Eye (tissue), 1 donor: ENCODE results near the gene NOG.
A peak's percentile ranks its signal among the peaks of the same experiment; 100 is the strongest.

Experiments used
- DNase-seq: peaks from one replicate; pipeline ENCODE4 v3.0.0-alpha.2; 2015

NOG gene

GRCh38 chr17:56597495-56597990 lies 4.0 kb downstream of the NOG start:
- DNase-seq: peak; percentile 85

- DNase-seq: peak; percentile 33
Measured at GRCh38 chr17:56598466-56598865, 5.0 kb downstream of the NOG start.

DNA sequence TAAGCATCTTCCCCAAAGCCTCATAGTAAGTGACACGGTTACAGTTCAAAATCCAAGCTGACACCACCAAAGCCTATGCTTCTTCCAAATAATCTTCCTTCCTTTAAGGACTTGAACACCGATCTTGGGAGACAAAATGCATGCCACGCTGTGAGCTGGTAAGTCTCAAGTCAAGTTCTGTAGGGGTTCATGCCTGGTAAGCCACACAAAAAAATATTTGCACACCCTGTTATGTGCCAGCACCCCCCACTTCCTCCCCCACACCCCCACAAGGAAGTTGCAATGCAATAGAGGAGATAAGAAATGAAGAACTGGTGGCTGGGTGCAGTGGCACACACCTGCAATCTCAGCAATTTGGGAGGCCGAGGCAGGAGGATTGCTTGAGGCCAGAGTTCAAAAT lies 5.6 kb downstream of the NOG start:
- DNase-seq: no peak

DNA sequence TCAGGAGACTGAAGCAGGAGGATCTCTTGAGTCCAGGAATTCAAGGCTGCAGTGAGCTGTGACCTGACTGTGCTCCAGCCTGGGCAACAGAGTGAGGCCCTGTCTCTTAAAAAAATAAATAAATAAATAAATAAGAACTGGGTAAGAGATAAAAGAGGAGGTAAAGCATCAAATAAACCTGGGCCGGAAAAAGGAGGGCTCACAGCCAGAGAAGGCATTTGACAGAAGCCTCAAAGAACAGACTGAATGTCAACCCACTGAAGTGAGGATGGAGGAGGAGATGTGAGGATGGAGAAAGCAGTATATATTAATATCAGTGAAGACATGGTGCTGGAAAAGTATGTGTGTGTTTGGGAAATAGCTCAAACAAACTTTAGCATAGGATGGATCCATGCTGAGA lies 6.1 kb downstream of the NOG start:
- no peak for DNase-seq

DNA sequence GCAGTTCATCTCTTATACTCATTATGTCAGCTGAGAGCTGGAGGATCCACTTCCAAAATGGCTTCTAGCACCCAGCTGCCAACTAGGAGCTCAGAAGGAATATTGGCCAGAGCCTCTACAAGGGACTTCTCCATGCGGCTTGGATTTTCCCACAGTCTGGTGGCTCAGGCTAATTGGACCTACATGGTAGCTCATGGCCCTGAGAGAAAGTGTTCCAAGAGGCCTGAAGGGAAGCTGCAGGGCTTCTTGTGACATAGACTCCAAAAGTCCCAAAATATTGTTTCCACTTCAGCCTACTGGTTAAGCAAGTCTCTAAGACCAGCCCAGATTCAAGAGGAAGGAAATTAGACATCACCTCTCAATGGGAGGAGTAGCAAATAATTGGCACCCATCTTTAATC lies 6.8 kb downstream of the NOG start:
- no peak for DNase-seq

GRCh38 chr17:56601591-56601990 lies 8.1 kb downstream of the NOG start:
- no peak for DNase-seq

GRCh38 chr17:56602292-56603130 lies 9.0 kb downstream of the NOG start:
- DNase-seq: no peak

GRCh38 chr17:56603486-56604238 lies 10.2 kb downstream of the NOG start:
- no peak for DNase-seq

DNA sequence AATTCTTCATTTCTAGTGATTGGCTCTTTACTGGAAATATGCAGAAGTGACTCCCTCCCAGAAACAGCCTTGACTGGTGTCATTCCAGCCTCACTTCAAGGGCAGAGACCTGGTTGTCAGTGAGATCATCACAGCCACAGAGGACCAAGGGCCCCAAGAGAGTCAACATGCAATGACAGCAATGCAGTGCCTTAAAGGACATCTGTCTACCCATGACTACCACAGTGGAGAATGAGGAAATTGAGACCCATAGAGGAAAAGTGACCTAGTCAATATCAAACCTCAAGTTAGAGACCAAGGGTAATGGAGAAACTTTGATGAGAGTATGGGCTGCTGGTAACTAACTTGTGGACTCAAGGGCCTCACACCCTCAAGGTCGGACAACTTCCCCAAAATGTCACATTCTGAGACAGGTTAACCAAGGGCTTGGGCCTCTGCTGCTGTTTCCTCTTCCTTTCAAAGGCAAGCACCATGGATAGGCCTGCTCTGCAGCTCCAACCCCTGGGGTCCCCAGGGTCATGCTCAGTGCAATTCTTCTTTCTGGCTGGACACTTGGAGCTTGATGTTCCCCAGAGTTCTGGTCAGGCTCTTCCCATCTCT lies 11.3 kb downstream of the NOG start:
- DNase-seq: no peak

- DNase-seq: no peak
Measured at GRCh38 chr17:56608944-56609343, 15.4 kb downstream of the NOG start.

DNA sequence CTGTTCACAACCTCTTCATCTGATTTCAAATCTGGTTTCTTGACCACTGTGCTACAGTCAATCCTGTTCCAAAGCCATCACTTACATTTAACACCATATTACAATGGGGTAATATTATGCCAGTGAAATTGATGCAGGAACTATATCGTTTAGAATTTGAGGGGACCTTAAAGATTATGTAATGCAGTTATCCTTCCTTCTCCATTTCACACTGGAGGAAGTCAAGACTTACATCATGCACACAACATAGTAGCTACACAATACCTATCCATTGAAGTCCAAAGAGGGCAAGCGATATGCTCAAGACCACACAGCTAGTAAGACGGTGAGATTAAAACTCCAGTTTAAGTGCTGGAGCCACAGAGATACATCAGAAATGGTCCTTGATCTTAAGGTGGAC lies 16.8 kb downstream of the NOG start:
- DNase-seq: no peak

DNA sequence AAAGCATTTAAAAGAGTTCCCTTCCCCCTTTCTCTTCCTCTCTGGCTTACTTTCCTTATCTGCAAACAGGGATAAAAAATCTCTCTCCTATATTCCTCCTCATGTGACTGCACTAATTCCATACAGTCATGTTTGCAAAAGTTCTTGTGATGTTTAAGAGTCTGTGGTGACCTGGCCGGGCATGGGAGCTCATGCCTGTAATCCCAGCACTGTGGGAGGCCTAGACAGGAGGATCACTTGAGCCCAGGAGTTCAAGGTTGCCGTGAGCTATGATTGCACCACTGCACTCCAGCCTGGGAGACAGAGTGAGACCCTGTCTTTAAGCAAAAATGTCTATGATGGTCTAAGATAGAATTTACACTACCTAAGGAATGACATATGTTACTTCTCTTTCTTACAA lies 19.6 kb downstream of the NOG start:
- DNase-seq: no peak

DNA sequence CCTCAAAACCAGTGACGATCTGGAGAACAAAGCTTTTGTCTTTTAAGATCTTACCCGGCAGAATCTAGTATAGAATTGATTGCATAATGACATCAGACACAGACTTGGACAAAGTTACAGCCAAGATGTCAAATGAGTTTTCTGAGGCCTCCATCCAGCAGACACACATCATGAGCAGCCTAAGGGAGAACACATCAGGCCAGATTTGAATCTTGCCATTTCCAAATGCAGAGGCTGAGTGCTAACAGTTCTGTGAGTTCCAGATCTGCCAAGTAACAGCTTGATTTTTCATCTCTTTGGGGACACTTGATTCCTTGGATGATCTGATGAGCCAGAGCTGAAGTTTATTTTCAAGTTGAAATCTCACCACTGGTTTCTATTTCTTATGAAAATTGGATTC lies 21.0 kb downstream of the NOG start:
- DNase-seq: no peak

GRCh38 chr17:56616239-56616638 lies 22.7 kb downstream of the NOG start:
- DNase-seq: no peak

GRCh38 chr17:56623383-56623782 lies 29.9 kb downstream of the NOG start:
- no peak for DNase-seq

- DNase-seq: no peak
Measured at GRCh38 chr17:56624309-56624708, 30.8 kb downstream of the NOG start.

- DNase-seq: no peak
Measured at GRCh38 chr17:56624912-56625311, 31.4 kb downstream of the NOG start.

- DNase-seq: peak; percentile 41
Measured at GRCh38 chr17:56629531-56630075, 36.1 kb downstream of the NOG start.

DNA sequence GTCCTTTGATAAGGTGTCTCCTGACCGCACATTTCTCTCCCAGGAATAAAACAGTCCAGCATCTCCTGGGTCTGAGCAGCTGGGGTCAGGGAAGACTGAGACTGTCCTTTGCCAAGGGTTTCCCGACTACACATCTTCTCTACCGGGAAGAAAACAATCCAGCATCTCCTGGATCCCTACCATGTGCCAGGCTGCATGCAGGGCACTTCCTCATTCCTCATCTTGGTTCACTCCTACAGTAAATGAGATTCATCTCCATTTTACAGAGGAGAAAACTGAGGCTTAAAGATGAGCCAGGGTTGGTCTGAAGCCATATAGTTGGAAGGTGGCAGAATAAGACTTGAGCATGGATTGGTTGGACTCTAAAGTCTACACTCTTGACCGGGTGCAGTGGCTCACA lies 36.7 kb downstream of the NOG start:
- DNase-seq: no peak

DNA sequence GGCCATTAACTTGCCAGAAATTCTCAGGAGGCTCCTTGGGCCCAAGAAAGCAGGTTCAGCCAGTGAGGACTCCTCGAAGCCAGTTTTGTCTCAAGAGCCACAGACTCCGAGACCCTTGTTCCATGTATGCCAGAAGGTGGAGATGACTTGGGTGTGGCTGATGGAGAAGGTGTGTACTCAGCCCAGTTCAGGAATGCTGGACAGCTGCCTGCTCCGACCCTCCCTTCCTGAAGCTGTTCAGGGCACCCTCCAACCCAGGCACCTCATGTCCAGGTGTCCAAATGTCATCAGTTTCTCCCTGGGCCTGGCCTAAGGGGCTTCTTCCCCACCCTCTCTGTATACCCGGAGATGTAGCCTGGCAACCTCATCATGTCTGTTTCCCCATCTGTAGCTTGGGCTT lies 40.2 kb downstream of the NOG start:
- no peak for DNase-seq

GRCh38 chr17:56635641-56636040 lies 42.1 kb downstream of the NOG start:
- DNase-seq: no peak

- no peak for DNase-seq
Measured at GRCh38 chr17:56636265-56636664, 42.8 kb downstream of the NOG start.

DNA sequence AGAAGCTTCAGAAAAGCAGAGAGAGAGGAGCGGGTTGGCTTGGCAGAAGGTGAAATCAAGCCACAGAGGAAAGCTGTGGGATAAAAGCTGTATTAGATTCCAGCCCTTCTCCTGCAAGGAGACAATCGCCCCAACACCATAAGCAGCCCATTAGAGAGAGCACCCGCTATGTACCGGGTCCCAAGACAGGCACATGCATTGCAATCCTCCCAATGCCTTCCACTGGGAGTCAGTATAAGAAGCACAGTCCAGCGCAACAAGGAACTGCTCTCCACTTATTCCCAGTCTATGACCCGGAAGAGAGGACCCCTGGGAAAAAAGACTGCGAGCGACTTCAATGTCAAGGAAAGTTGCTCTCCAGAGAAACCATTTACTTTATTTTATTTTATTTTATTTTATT lies 43.8 kb downstream of the NOG start:
- DNase-seq: no peak
